Kidney (tissue), 14 donors: ENCODE data around the gene ZKSCAN7. TPM values are rescaled to one million over a fixed set of nuclear protein-coding genes. Genes with fewer than 3 reads are reported as not detected.

Experiments used
- DNase-seq, 5 donors: peaks; one replicate each; pipeline ENCODE4 v3.0.0-alpha.2; 2013 to 2020
- FAIRE-seq: peaks from 2 replicates; lab custom pipeline; 2012; peaks lifted over from hg19 to GRCh38; lab: Jason Lieb, UNC
- H3K27ac ChIP-seq, 2 donors: one replicate each; pipeline ENCODE4 v1.7.0; 2013; ENCODE audit warnings: low read depth in 2 of 2, low read length in 2 of 2, inconsistent platforms in 1 of 2
- H3K27me3 ChIP-seq: one replicate; pipeline ENCODE4 v1.7.1; 2013; ENCODE audit warnings: low read length, inconsistent platforms; ENCODE audit not compliant: control insufficient read depth, insufficient read depth
- H3K36me3 ChIP-seq, 3 donors: one replicate each; pipeline versions ENCODE4 v1.7.0 to v1.7.1; 2013; ENCODE audit warnings: low read length in 3 of 3, control low read depth in 1 of 3, inconsistent platforms in 1 of 3; ENCODE audit not compliant: insufficient read depth in 3 of 3, control insufficient read depth in 2 of 3
- H3K4me1 ChIP-seq, 3 donors: one replicate each; pipeline versions ENCODE4 v1.7.0 to v1.7.1; 2013; ENCODE audit warnings: low read length in 3 of 3, inconsistent platforms in 1 of 3, low read depth in 1 of 3; ENCODE audit not compliant: control insufficient read depth in 2 of 3, insufficient read depth in 2 of 3
- H3K4me3 ChIP-seq, 3 donors: one replicate each; pipeline versions ENCODE4 v1.7.0 to v1.8.1; 2013; ENCODE audit warnings: low read length in 3 of 3, control low read depth in 1 of 3, inconsistent platforms in 1 of 3
- H3K9ac ChIP-seq, 3 donors: one replicate each; pipeline versions ENCODE4 v1.7.0 to v1.7.1; 2013; ENCODE audit warnings: low read length in 3 of 3, control low read depth in 1 of 3, inconsistent platforms in 1 of 3
- H3K9me3 ChIP-seq, 3 donors: one replicate each; pipeline versions ENCODE4 v1.7.0 to v1.7.1; 2013; ENCODE audit warnings: low read length in 3 of 3, control low read depth in 1 of 3, inconsistent platforms in 1 of 3; ENCODE audit not compliant: control insufficient read depth in 2 of 3, insufficient read depth in 1 of 3
- CTCF ChIP-seq: IDR thresholded peaks from 3 replicates; pipeline ENCODE4 v1.5.1; 2012; ENCODE audit warnings: mild to moderate bottlenecking, moderate library complexity, borderline replicate concordance; ENCODE audit not compliant: insufficient read depth; ENCODE audit errors: extremely low read depth
- intact Hi-C: fragments of 100-400 bp; cut with DNase I; formaldehyde crosslinking; loops from one replicate; pipeline ENCODE4 v1.11.1; 2022
- polyA plus RNA-seq: library from polyadenylated mRNA; stranded (reverse); fragments of 350-450 nt; fragmentation: Illumina TruSeq; extraction: RNeasy Lipid Tissue Mini Kit (QIAGEN cat#74804); gene quantifications from one replicate; pipeline ENCODE4 v1.2.3, GENCODE V29; 2014; ENCODE audit warnings: low read depth, low replicate concordance; ENCODE audit not compliant: insufficient read depth
- total RNA-seq: library from RNA; stranded (reverse); fragmentation: NEBNext Ultra II Directional; extraction: Animal tissue kit (Norgen Biotek cat#: 25700); gene quantifications from one replicate; pipeline ENCODE4 v1.2.1, GENCODE V29; 2021
- donor health status: control.
- donor health status: control.
- donor health status: control.
- donor health status: control.
- donor health status: control.
- donor health status: DM: yes; HTN: yes; CAD: no.
- donor health status: Normal renal cell carcinoma (clear cell type).

Gene ZKSCAN7
- total and polyA plus RNA-seq, 2 donors from 2014 or later = 2.2 to 7.9 TPM

DNA sequence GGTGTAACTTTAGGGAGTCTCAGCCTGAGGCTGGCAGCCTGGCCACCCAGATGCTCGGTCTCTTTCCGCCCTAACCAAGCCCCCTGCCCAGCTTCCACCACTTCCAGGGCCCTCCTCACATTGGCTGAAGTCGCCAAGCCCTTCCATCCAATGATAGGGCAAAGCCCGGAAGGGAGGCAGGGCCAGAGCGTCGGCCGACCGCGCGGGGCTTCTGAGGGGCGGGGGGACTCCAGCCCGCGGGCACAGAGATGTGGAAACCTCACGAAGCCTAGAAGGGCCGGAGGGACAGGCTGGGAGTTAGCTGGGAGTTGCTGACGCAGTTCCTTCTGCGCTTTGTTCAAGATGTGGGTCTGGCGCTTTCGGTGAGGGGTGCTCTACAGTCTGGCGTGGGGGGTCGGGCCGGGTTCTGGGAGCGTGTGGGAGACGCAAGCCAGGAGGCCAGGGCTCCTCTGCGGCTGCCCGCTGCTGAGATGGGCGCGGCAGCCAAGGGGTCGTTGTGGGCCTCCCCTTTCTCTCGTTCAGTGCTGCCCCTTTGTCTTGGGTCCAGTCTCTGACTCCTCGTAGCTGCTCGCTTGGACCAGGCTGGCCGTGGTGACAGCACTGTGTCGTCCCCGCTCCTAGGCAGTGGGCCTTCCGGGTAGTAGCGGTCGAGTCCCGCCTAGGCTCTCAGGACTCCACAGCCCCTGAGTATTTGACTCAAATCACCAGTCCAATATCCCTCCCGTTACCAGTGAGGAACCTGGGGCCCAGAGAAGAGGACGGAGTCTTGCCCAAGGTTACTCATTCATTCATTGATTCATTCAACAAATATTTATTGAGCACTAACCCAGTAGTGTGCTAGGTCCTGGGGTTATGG, 29.9 kb downstream of the ZKSCAN7 start, which contains the start of gene ZNF660:
Gene ZNF660 (plus strand): TSS at position 319 of the 856 bp plus-strand sequence. CDS start 9,230 bp downstream, outside the sequence.
- H3K4me3 ChIP-seq = peak within 1 kb of the TSS; percentile 64 to 81 (median 72)
- intact Hi-C loops = no loop called here
- peaks cover 0 to 6% (median 2%) of the 10 kb centered on the region in 3 donors for H3K9me3 ChIP-seq
- no peak for TF ChIP-seq CTCF
- no peak for FAIRE-seq
- peaks cover 0 to 2% (median 0%) of the 10 kb centered on the region in 3 donors for H3K4me1 ChIP-seq
- H3K27me3 ChIP-seq = no peaks in the 10 kb centered on the region
- H3K9ac ChIP-seq = peak within 1 kb of the TSS; percentile 66 to 76 (median 72)
- DNase-seq = peak; percentile 89 to 98 (median 92)
- peaks cover 0 to 13% (median 2%) of the 10 kb centered on the region in 3 donors for H3K36me3 ChIP-seq
- H3K27ac ChIP-seq = no peak within 1 kb of the TSS

- no peak for TF ChIP-seq CTCF
- Histone ChIP-seq H3K9ac (no peak overlapping the region), H3K27ac (no peak overlapping the region), H3K36me3 (peaks cover 4 to 6% (median 5%) of the 10 kb centered on the region in 3 donors), H3K27me3 (no peaks in the 10 kb centered on the region), H3K4me1 (no peaks in the 10 kb centered on the region), H3K4me3 (no peak overlapping the region), H3K9me3 (peaks cover 10 to 20% (median 14%) of the 10 kb centered on the region in 3 donors)
- DNase-seq = no peak
- no peak for FAIRE-seq
- intact Hi-C loops = no loop called here
Observed at GRCh38 chr3:44596621-44597020, 41.6 kb downstream of the ZKSCAN7 start.

DNA sequence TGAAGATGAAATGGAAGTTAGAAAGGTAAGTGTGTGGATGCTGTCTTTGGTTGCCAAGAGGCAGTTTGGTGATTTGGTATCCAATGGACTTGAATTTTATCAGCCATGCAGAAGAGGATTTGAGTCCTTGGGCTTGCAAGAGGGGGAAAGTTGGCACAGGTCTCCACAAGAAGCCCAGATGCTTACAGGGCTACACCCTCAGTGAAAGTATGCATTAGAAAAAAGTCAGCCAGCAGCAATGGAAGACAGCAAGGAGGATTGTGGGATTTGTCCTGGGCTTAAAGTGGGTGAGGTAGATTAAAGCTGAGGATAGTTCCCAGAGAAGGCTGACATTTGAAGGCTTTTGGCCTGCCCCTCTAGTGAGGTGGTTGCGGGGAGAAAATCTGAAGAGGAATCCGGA, 46.8 kb downstream of the ZKSCAN7 start:
- intact Hi-C loops = no loop called here

More for the DNA sequence above, 46.8 kb downstream of the ZKSCAN7 start:
- H3K36me3 ChIP-seq = no peaks in the 10 kb centered on the region
- DNase-seq (no peak), FAIRE-seq (no peak)
- H3K4me3 ChIP-seq = no peak overlapping the region
- TF ChIP-seq CTCF = no peak
- H3K9ac ChIP-seq = no peak overlapping the region
- no peak overlapping the region for H3K27ac ChIP-seq
- no peaks in the 10 kb centered on the region for H3K27me3 ChIP-seq
- H3K4me1 ChIP-seq = no peaks in the 10 kb centered on the region
- H3K9me3 ChIP-seq = peaks cover 0 to 1% (median 0%) of the 10 kb centered on the region in 3 donors
